ENCODE results near the gene HS3ST4.

- no peak for TF ChIP-seq CTCF (conservative IDR thresholded peaks at IDR 0.05; ENCODE audit: low read depth in 2 of 2)
- no peak for TF ChIP-seq STAT1 (IDR thresholded peaks at IDR 0.05; ENCODE audit: unreplicated experiment)
- TF ChIP-seq POLR2AphosphoS5 (IDR thresholded peaks at IDR 0.05; ENCODE audit: low read depth) = no peak
- TF ChIP-seq JUNB (IDR thresholded peaks at IDR 0.05; ENCODE audit: unreplicated experiment) = no peak
- TF ChIP-seq, protein P1, sequence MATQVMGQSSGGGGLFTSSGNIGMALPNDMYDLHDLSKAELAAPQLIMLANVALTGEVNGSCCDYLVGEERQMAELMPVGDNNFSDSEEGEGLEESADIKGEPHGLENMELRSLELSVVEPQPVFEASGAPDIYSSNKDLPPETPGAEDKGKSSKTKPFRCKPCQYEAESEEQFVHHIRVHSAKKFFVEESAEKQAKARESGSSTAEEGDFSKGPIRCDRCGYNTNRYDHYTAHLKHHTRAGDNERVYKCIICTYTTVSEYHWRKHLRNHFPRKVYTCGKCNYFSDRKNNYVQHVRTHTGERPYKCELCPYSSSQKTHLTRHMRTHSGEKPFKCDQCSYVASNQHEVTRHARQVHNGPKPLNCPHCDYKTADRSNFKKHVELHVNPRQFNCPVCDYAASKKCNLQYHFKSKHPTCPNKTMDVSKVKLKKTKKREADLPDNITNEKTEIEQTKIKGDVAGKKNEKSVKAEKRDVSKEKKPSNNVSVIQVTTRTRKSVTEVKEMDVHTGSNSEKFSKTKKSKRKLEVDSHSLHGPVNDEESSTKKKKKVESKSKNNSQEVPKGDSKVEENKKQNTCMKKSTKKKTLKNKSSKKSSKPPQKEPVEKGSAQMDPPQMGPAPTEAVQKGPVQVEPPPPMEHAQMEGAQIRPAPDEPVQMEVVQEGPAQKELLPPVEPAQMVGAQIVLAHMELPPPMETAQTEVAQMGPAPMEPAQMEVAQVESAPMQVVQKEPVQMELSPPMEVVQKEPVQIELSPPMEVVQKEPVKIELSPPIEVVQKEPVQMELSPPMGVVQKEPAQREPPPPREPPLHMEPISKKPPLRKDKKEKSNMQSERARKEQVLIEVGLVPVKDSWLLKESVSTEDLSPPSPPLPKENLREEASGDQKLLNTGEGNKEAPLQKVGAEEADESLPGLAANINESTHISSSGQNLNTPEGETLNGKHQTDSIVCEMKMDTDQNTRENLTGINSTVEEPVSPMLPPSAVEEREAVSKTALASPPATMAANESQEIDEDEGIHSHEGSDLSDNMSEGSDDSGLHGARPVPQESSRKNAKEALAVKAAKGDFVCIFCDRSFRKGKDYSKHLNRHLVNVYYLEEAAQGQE (IDR thresholded peaks at IDR 0.05; ENCODE audit: unreplicated experiment) = no peak
These were observed 297.1 kb downstream of the HS3ST4 start for GRCh38 chr16:25988882-25989281.
